ENCODE measurements around the gene SDR42E1. TPM values are rescaled to one million over a fixed set of nuclear protein-coding genes. Genes with fewer than 3 reads are reported as not detected.

SDR42E1 gene
- total and polyA plus RNA-seq, 2 donors (not counting 3 experiments of a cell fraction or from before 2014, with no cell fraction given), result 0.08 TPM; not detected in 1

GRCh38 chr16:81945665-81946064 lies 65.6 kb downstream of the SDR42E1 start:
- DNase-seq (ENCODE audit: low read depth, low spot score) (no peak), FAIRE-seq (no peak)
- Histone ChIP-seq H3K9ac (replicated peaks; ENCODE audit: extremely low read depth, insufficient read depth, low read length) (no peak overlapping the region), H3K9me3 (replicated peaks; ENCODE audit: control insufficient read depth, insufficient read depth, low read length) (no peaks in the 10 kb centered on the region), H3K36me3 (ENCODE audit: control insufficient read depth in 2 of 2, extremely low read depth in 1 of 2, insufficient read depth in 2 of 2, low read length in 2 of 2) (no peaks in the 10 kb centered on the region), H4K20me1 (replicated peaks; ENCODE audit: control insufficient read depth, extremely low read depth, insufficient read depth, low read length) (no peaks in the 10 kb centered on the region), H3K4me3 (replicated peaks in 1 of 3; ENCODE audit: insufficient read depth in 1 of 3, low read depth in 1 of 3, low read length in 3 of 3) (no peak overlapping the region), H3K27me3 (ENCODE audit: control insufficient read depth in 2 of 2, insufficient read depth in 2 of 2, low read length in 2 of 2) (no peaks in the 10 kb centered on the region), H3K9me1 (replicated peaks; ENCODE audit: control insufficient read depth, extremely low read depth, insufficient read depth, low read length) (no peaks in the 10 kb centered on the region), H2AFZ (ENCODE audit: low read depth, low read length) (no peak overlapping the region), H3K27ac (ENCODE audit: insufficient read depth, low read depth, low read length) (no peak overlapping the region), H3K4me2 (ENCODE audit: insufficient read depth, low read length) (no peak overlapping the region), H3K4me1 (ENCODE audit: control insufficient read depth, extremely low read depth, insufficient read depth, low read length) (no peaks in the 10 kb centered on the region), H3K79me2 (ENCODE audit: control insufficient read depth, insufficient read depth, low read length) (no peaks in the 10 kb centered on the region)
- CTCF ChIA-PET, result interaction anchor here (2.5 kb wide), 1 partner anchor 284 kb away, joined by 16 read pairs; no protein-coding TSS in a partner anchor
- POLR2A ChIA-PET, result no interaction called here
- TF ChIP-seq GATA2 (IDR thresholded peaks at IDR 0.05; ENCODE audit: insufficient read depth, insufficient read length, low read depth, low read length) (no peak), MAX (IDR thresholded peaks at IDR 0.05; ENCODE audit: insufficient read depth, insufficient read length) (no peak), JUN (IDR thresholded peaks at IDR 0.05; ENCODE audit: borderline replicate concordance, insufficient read depth, insufficient read length, low read depth) (no peak), MYC (IDR thresholded peaks at IDR 0.05; ENCODE audit: low read depth, low read length) (no peak), FOS (IDR thresholded peaks at IDR 0.05; ENCODE audit: borderline replicate concordance, insufficient read depth, low read length) (no peak), POLR2A (IDR thresholded peaks at IDR 0.05; ENCODE audit: low read depth, low read length) (no peak), POLR2AphosphoS5 (IDR thresholded peaks at IDR 0.05; ENCODE audit: insufficient read depth, low read depth, low read length) (no peak)
- TF ChIP-seq, protein P1, sequence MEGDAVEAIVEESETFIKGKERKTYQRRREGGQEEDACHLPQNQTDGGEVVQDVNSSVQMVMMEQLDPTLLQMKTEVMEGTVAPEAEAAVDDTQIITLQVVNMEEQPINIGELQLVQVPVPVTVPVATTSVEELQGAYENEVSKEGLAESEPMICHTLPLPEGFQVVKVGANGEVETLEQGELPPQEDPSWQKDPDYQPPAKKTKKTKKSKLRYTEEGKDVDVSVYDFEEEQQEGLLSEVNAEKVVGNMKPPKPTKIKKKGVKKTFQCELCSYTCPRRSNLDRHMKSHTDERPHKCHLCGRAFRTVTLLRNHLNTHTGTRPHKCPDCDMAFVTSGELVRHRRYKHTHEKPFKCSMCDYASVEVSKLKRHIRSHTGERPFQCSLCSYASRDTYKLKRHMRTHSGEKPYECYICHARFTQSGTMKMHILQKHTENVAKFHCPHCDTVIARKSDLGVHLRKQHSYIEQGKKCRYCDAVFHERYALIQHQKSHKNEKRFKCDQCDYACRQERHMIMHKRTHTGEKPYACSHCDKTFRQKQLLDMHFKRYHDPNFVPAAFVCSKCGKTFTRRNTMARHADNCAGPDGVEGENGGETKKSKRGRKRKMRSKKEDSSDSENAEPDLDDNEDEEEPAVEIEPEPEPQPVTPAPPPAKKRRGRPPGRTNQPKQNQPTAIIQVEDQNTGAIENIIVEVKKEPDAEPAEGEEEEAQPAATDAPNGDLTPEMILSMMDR (IDR thresholded peaks at IDR 0.05; ENCODE audit: extremely low read depth in 1 of 2, insufficient read depth in 1 of 2, low read depth in 1 of 2, low read length in 2 of 2), result no peak
- intact Hi-C loops (cut with micrococcal nuclease), result loop anchor here (10.0 kb wide), 1 partner anchor 509 kb away; no protein-coding TSS in a partner anchor
- no TSS peak for BruUV-seq (replicated peaks)
- dilution Hi-C loops (cut with MboI; ENCODE audit: extremely low pct_ligation_motif_present, low sequenced_read_pairs), result no loop called here
